Natural killer cell (primary cell): ENCODE measurements around the gene TMF1. TPM values are rescaled to one million over a fixed set of nuclear protein-coding genes. Genes with fewer than 3 reads are reported as not detected.

ENCODE experiments used
- ATAC-seq, 3 donors: fragments of 150-1000 bp in 2 of 3; fragments of 200-7000 bp in 1 of 3; cut with Tn5 transposase; 1 replicate in 1 of 3; 2 replicates in 2 of 3; pipeline ENCODE4 v1.10.0; 2021; ENCODE audit warnings: mild to moderate bottlenecking in 2 of 3, moderate library complexity in 2 of 3
- DNase-seq, 2 donors: peaks; one replicate each; pipeline versions ENCODE4 v3.0.0 to v3.0.0-alpha.2; 2013 to 2021; ENCODE audit warnings: mixed read lengths in 1 of 2
- H3K27ac ChIP-seq: one replicate; pipeline ENCODE4 v1.5.1; 2013; ENCODE audit warnings: mild to moderate bottlenecking, low read length
- H3K27me3 ChIP-seq: one replicate; pipeline ENCODE4 v1.6.1; 2013; ENCODE audit warnings: low read length; ENCODE audit not compliant: control insufficient read depth, insufficient read depth
- H3K36me3 ChIP-seq: one replicate; pipeline ENCODE4 v1.6.1; 2013; ENCODE audit warnings: low read length; ENCODE audit not compliant: control insufficient read depth, insufficient read depth
- H3K4me1 ChIP-seq: one replicate; pipeline ENCODE4 v1.6.1; 2013; ENCODE audit warnings: low read length; ENCODE audit not compliant: control insufficient read depth, insufficient read depth
- H3K4me3 ChIP-seq: one replicate; pipeline ENCODE4 v1.5.1; 2013; ENCODE audit warnings: low read length
- H3K9me3 ChIP-seq: one replicate; pipeline ENCODE4 v1.6.1; 2013; ENCODE audit warnings: low read length; ENCODE audit not compliant: control insufficient read depth, insufficient read depth
- H3K27ac Mint-ChIP-seq, 2 donors: one replicate each; pipeline ENCODE4 v1.8.0; 2022; ENCODE audit warnings: mild to moderate bottlenecking in 2 of 2, mixed read lengths in 2 of 2, moderate library complexity in 1 of 2
- H3K27me3 Mint-ChIP-seq, 2 donors: one replicate each; pipeline ENCODE4 v1.8.0; 2022; ENCODE audit warnings: low read depth in 2 of 2, mixed read lengths in 2 of 2
- H3K36me3 Mint-ChIP-seq: one replicate; pipeline ENCODE4 v1.8.0; 2022; ENCODE audit warnings: mixed read lengths
- H3K4me1 Mint-ChIP-seq, 2 donors: one replicate each; pipeline ENCODE4 v1.8.0; 2022; ENCODE audit warnings: mixed read lengths in 2 of 2
- H3K4me3 Mint-ChIP-seq: one replicate; pipeline ENCODE4 v1.8.0; 2022; ENCODE audit warnings: mild to moderate bottlenecking, moderate library complexity, mixed read lengths
- H3K9me3 Mint-ChIP-seq, 2 donors: one replicate each; pipeline ENCODE4 v1.8.0; 2022; ENCODE audit warnings: mixed read lengths in 2 of 2
- CTCF ChIP-seq: fragments of 200-600 bp; IDR thresholded peaks from one replicate; pipeline ENCODE4 v1.8.0; 2022; ENCODE audit warnings: antibody characterized with exemption
- WGBS: methylation state at CpG from one replicate; pipeline ENCODE4 v1.1.7; 2013; ENCODE audit warnings: missing lambda C conversion rate; ENCODE audit not compliant: insufficient coverage; 5-methylcytosine and 5-hydroxymethylcytosine counted together
- intact Hi-C: fragments of 100-400 bp; cut with micrococcal nuclease; formaldehyde crosslinking; loops from one replicate; pipeline ENCODE4 v1.14.2; 2022
- total RNA-seq, 4 donors: library from RNA; stranded (reverse); fragments of 120-200 nt in 1 of 4; gene quantifications; one replicate each; pipeline versions ENCODE4 v1.2.3 to v1.2.4, GENCODE V29; 2013 to 2022

The TMF1 gene
- total RNA-seq, 3 donors from 2014 or later (not counting 1 experiment from before 2014, with no cell fraction given) = 76.9 to 110 (median 85.5) TPM

- Histone ChIP-seq H3K27me3 (no peaks in the 10 kb centered on the region), H3K4me3 (no peak overlapping the region), H3K4me1 (no peaks in the 10 kb centered on the region), H3K36me3 (peaks cover 29% of the 10 kb centered on the region), H3K27ac (no peak overlapping the region), H3K9me3 (no peaks in the 10 kb centered on the region)
- Mint-ChIP-seq H3K9me3 (no peaks in the 10 kb centered on the region), H3K27ac (no peak overlapping the region), H3K36me3 (no peaks in the 10 kb centered on the region), H3K27me3 (peaks cover 0 to 3% of the 10 kb centered on the region in 2 donors), H3K4me1 (no peaks in the 10 kb centered on the region), H3K4me3 (no peak overlapping the region)
- ATAC-seq (no peak), DNase-seq (no peak)
- 99% methylated on average over 5 of the region's 8 CpGs for WGBS
- intact Hi-C loops = no loop called here
- no peak for TF ChIP-seq CTCF
Measured at GRCh38 chr3:68977486-68978167, 74.5 kb downstream of the TMF1 start.

GRCh38 chr3:68974711-68975110, 77.4 kb downstream of the TMF1 start:
- H3K27ac ChIP-seq = no peak overlapping the region
- H3K9me3 ChIP-seq = no peaks in the 10 kb centered on the region
- peaks cover 0 to 9% of the 10 kb centered on the region in 2 donors for H3K27me3 Mint-ChIP-seq
- H3K4me3 Mint-ChIP-seq = no peak overlapping the region
- H3K36me3 ChIP-seq = peaks cover 15% of the 10 kb centered on the region
- ATAC-seq (no peak), DNase-seq (no peak)
- no peaks in the 10 kb centered on the region for H3K9me3 Mint-ChIP-seq
- no peak overlapping the region for H3K27ac Mint-ChIP-seq
- no peak for TF ChIP-seq CTCF
- WGBS = 80% methylated on average over 4 of the region's 5 CpGs
- intact Hi-C loops = no loop called here
- H3K4me1 ChIP-seq = no peaks in the 10 kb centered on the region
- H3K4me3 ChIP-seq = no peak overlapping the region
- no peaks in the 10 kb centered on the region for H3K27me3 ChIP-seq
- no peaks in the 10 kb centered on the region for H3K36me3 Mint-ChIP-seq
- H3K4me1 Mint-ChIP-seq = no peaks in the 10 kb centered on the region

GRCh38 chr3:68973639-68974038, 78.5 kb downstream of the TMF1 start:
- no peak for TF ChIP-seq CTCF
- H3K4me3 Mint-ChIP-seq = no peak overlapping the region
- H3K4me1 Mint-ChIP-seq = no peaks in the 10 kb centered on the region
- no peak overlapping the region for H3K27ac Mint-ChIP-seq
- Histone ChIP-seq H3K27me3 (no peaks in the 10 kb centered on the region), H3K4me3 (no peak overlapping the region), H3K36me3 (peaks cover 10% of the 10 kb centered on the region), H3K27ac (no peak overlapping the region), H3K9me3 (no peaks in the 10 kb centered on the region), H3K4me1 (no peaks in the 10 kb centered on the region)
- intact Hi-C loops = no loop called here
- no peaks in the 10 kb centered on the region for H3K9me3 Mint-ChIP-seq
- no peak for ATAC-seq
- no peaks in the 10 kb centered on the region for H3K36me3 Mint-ChIP-seq
- DNase-seq = no peak
- WGBS = 80% methylated on average over 7 of the region's 7 CpGs
- H3K27me3 Mint-ChIP-seq = peaks cover 0 to 13% of the 10 kb centered on the region in 2 donors
